ENCODE measurements around the gene CNTN1. TPM values are rescaled to one million over a fixed set of nuclear protein-coding genes. Genes with fewer than 3 reads are reported as not detected.

Gene CNTN1
- total and polyA plus RNA-seq, 2 of the 13 experiments (the other 11 are each of a cell fraction or from before 2014, with no cell fraction given) = 0.01 to 0.07 TPM

DNA sequence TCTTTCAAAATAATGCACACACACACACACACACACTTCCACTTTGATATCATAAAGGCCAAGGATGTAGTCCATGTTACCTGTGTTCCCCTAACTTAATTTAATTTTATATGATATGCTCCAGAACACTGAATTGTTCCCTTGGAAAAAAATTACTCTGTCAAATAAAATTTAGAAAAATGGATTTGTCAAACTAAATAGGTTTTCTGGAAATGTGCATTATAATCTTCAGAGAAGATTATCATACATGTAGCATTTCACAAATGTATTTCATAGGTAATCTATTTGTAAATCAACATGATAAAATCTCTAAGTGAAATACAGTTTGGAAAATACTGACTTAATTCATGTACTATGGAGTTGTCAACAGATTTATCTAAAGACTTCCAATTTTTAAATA, 68.6 kb downstream of the CNTN1 start:
- H3K9me3 ChIP-seq (ENCODE audit: low read length) = no peaks in the 10 kb centered on the region
- H3K79me2 ChIP-seq (ENCODE audit: insufficient read depth, low read length) = no peaks in the 10 kb centered on the region
- no peak overlapping the region for H3K4me3 ChIP-seq (replicated peaks in 1 of 3; ENCODE audit: insufficient read depth in 1 of 3, low read depth in 2 of 3, low read length in 3 of 3)
- H2AFZ ChIP-seq (ENCODE audit: low read length) = no peak overlapping the region
- no peak for ATAC-seq
- CTCF ChIA-PET (ENCODE audit: low intra/inter-chr PET ratio, low total read pairs) = no interaction called here
- no peak for DNase-seq (ENCODE audit: low spot score)
- no peaks in the 10 kb centered on the region for H3K27me3 ChIP-seq (ENCODE audit: control insufficient read depth in 1 of 2, insufficient read depth in 2 of 2, low read length in 2 of 2)
- H3K4me1 ChIP-seq (ENCODE audit: insufficient read depth, low read length) = no peaks in the 10 kb centered on the region
- H4K20me1 ChIP-seq (ENCODE audit: insufficient read depth, low read length) = no peaks in the 10 kb centered on the region
- intact Hi-C loops (cut with micrococcal nuclease; ENCODE audit: unreplicated experiment) = no loop called here
- BruUV-seq (replicated peaks) = no TSS peak
- H3K36me3 ChIP-seq (replicated peaks in 1 of 2; ENCODE audit: control insufficient read depth in 1 of 2, insufficient read depth in 2 of 2, low read length in 2 of 2) = no peaks in the 10 kb centered on the region
- H3K4me2 ChIP-seq (ENCODE audit: low read depth, low read length) = no peak overlapping the region
- H3K27ac ChIP-seq (ENCODE audit: extremely low read length, insufficient read depth, low read length) = no peak overlapping the region
- POLR2A ChIA-PET = no interaction called here
- FAIRE-seq = no peak
- H3K9ac ChIP-seq (ENCODE audit: insufficient read depth, low read depth, low read length) = no peak overlapping the region
- in situ Hi-C loops (cut with HindIII; ENCODE audit: extremely low pct_ligation_motif_present, low pct_unique_long_range_greater_than_20kb) = no loop called here
- TF ChIP-seq, protein P1, sequence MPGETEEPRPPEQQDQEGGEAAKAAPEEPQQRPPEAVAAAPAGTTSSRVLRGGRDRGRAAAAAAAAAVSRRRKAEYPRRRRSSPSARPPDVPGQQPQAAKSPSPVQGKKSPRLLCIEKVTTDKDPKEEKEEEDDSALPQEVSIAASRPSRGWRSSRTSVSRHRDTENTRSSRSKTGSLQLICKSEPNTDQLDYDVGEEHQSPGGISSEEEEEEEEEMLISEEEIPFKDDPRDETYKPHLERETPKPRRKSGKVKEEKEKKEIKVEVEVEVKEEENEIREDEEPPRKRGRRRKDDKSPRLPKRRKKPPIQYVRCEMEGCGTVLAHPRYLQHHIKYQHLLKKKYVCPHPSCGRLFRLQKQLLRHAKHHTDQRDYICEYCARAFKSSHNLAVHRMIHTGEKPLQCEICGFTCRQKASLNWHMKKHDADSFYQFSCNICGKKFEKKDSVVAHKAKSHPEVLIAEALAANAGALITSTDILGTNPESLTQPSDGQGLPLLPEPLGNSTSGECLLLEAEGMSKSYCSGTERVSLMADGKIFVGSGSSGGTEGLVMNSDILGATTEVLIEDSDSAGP (CRISPR knock-in tag; IDR thresholded peaks at IDR 0.05; ENCODE audit: borderline replicate concordance) = no peak
- TF ChIP-seq, protein P2, sequence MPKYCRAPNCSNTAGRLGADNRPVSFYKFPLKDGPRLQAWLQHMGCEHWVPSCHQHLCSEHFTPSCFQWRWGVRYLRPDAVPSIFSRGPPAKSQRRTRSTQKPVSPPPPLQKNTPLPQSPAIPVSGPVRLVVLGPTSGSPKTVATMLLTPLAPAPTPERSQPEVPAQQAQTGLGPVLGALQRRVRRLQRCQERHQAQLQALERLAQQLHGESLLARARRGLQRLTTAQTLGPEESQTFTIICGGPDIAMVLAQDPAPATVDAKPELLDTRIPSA (CRISPR knock-in tag; IDR thresholded peaks at IDR 0.05; ENCODE audit: borderline replicate concordance) = no peak
- TF ChIP-seq ZFP36L1 (CRISPR knock-in tag; IDR thresholded peaks at IDR 0.05) = no peak
- TF ChIP-seq YEATS2 (CRISPR knock-in tag; IDR thresholded peaks at IDR 0.05; ENCODE audit: borderline replicate concordance) = no peak
- no peak for TF ChIP-seq ERF (CRISPR knock-in tag; IDR thresholded peaks at IDR 0.05)
- TF ChIP-seq ZNF674 (CRISPR knock-in tag; IDR thresholded peaks at IDR 0.05; ENCODE audit: low read depth) = no peak
- TF ChIP-seq, protein P3, sequence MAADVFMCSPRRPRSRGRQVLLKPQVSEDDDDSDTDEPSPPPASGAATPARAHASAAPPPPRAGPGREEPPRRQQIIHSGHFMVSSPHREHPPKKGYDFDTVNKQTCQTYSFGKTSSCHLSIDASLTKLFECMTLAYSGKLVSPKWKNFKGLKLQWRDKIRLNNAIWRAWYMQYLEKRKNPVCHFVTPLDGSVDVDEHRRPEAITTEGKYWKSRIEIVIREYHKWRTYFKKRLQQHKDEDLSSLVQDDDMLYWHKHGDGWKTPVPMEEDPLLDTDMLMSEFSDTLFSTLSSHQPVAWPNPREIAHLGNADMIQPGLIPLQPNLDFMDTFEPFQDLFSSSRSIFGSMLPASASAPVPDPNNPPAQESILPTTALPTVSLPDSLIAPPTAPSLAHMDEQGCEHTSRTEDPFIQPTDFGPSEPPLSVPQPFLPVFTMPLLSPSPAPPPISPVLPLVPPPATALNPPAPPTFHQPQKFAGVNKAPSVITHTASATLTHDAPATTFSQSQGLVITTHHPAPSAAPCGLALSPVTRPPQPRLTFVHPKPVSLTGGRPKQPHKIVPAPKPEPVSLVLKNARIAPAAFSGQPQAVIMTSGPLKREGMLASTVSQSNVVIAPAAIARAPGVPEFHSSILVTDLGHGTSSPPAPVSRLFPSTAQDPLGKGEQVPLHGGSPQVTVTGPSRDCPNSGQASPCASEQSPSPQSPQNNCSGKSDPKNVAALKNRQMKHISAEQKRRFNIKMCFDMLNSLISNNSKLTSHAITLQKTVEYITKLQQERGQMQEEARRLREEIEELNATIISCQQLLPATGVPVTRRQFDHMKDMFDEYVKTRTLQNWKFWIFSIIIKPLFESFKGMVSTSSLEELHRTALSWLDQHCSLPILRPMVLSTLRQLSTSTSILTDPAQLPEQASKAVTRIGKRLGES (CRISPR knock-in tag; IDR thresholded peaks at IDR 0.05; ENCODE audit: borderline replicate concordance) = no peak
- TF ChIP-seq, protein P4, sequence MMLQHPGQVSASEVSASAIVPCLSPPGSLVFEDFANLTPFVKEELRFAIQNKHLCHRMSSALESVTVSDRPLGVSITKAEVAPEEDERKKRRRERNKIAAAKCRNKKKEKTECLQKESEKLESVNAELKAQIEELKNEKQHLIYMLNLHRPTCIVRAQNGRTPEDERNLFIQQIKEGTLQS (CRISPR knock-in tag; IDR thresholded peaks at IDR 0.05) = no peak
- no peak for TF ChIP-seq MAFK (conservative IDR thresholded peaks at IDR 0.05 in 1 of 2, IDR thresholded peaks at IDR 0.05 in 1 of 2; ENCODE audit: low read length in 2 of 2)
- TF ChIP-seq, protein P5, sequence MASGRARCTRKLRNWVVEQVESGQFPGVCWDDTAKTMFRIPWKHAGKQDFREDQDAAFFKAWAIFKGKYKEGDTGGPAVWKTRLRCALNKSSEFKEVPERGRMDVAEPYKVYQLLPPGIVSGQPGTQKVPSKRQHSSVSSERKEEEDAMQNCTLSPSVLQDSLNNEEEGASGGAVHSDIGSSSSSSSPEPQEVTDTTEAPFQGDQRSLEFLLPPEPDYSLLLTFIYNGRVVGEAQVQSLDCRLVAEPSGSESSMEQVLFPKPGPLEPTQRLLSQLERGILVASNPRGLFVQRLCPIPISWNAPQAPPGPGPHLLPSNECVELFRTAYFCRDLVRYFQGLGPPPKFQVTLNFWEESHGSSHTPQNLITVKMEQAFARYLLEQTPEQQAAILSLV (CRISPR knock-in tag; IDR thresholded peaks at IDR 0.05; ENCODE audit: borderline replicate concordance) = no peak

Data from HepG2 (cell line).